ENCODE measurements around the gene ZNF615. TPM values are rescaled to one million over a fixed set of nuclear protein-coding genes. Genes with fewer than 3 reads are reported as not detected.
"Not testable (repeated sequence)": the region's sequence is repeated elsewhere in the genome, so short reads cannot be mapped to it uniquely, and the experiment has no call there.

The ZNF615 gene
- total RNA-seq: 9.1 and 13.5 TPM in 2 replicates

DNA sequence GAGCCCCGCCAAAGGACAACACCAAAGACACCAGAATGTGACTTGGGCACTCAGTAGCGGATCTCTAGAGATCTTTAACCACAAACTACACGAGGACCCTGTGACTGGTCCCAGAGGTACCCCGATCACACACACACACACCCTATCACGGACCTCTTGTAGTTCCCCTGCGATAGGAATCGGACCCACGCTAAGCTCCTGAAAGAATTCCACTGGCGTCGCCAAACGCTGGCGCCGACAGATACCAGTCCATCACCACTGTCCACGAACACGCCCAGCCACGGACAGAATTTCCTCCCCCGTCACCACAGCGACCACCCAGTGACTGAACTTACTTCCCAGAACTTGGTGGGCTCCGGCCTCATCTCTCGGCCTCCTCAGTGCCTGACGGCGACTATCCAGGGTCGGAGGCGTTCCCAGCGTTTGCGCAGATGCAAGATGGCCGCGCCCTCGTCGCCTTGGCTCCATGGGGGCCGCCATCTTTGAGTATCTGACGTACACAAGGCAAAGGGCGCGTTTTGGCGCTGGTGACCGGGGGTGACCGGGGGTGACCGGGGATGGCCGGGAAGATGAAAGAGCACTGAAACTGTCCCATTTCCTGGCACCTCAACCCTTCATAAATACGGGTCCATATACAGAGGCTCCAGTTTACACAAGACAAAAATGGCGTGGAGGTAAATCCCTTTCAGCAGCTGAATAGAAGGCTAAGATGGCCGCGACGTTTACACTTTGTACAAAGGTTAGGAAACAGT lies at the start of gene ZNF615:
Gene ZNF615, minus strand, starts transcription at position 406 of the 752 bp plus-strand sequence. CDS start 4,500 bp downstream, outside the sequence.
- Mint-ChIP-seq H3K36me3 (ENCODE audit: low read depth) (peaks cover 38% of the 10 kb centered on the region), H3K27me3 (no peaks in the 10 kb centered on the region), H3K4me3 (peak within 1 kb of the TSS; percentile 93), H3K9me3 (peaks cover 17% of the 10 kb centered on the region), H3K27ac (peak within 1 kb of the TSS; percentile 99), H3K4me1 (peaks cover 18% of the 10 kb centered on the region)
- CTCF ChIA-PET: interaction anchor here (1.2 kb wide), 1 partner anchor 13 kb away, joined by 3 read pairs; no protein-coding TSS in a partner anchor
- TF ChIP-seq, protein P1, sequence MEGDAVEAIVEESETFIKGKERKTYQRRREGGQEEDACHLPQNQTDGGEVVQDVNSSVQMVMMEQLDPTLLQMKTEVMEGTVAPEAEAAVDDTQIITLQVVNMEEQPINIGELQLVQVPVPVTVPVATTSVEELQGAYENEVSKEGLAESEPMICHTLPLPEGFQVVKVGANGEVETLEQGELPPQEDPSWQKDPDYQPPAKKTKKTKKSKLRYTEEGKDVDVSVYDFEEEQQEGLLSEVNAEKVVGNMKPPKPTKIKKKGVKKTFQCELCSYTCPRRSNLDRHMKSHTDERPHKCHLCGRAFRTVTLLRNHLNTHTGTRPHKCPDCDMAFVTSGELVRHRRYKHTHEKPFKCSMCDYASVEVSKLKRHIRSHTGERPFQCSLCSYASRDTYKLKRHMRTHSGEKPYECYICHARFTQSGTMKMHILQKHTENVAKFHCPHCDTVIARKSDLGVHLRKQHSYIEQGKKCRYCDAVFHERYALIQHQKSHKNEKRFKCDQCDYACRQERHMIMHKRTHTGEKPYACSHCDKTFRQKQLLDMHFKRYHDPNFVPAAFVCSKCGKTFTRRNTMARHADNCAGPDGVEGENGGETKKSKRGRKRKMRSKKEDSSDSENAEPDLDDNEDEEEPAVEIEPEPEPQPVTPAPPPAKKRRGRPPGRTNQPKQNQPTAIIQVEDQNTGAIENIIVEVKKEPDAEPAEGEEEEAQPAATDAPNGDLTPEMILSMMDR (IDR thresholded peaks at IDR 0.05): no peak
- intact Hi-C loops (cut with micrococcal nuclease): loop anchor here (1.0 to 5.0 kb wide), 5 partner anchors 20 to 106 kb away; partner anchors contain the start of genes ZNF350, ZNF432, ZNF613 and ZNF614
- POLR2A ChIA-PET: interaction anchor here (0.5 to 1.8 kb wide), 8 partner anchors 10 to 812 kb away, joined by 3 to 15 read pairs (median 4); partner anchors contain the start of genes ZNF432, ZNF614 and ZNF836
- peak; percentile 85 for DNase-seq
- peak; percentile 94 for ATAC-seq (ENCODE audit: low read depth)

DNA sequence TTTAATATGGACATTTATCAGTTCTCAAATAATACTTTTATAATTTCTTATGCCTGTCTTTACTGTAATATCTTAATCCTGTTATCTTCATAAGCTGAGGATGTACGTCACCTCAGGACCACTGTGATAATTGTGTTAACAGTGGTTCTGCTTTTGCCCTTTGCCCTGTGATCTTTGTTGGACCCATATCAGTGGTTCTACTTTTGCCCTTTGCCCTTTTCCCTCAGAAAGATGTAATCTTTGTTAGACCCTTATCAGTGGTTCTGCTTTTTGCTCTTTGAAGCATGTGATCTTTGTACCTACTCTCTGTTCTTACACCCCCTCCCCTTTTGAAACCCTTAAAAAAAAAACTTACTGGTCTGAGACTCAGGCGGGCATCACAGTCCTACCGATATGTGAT lies 48.5 kb upstream of the ZNF615 start:
- H3K36me3 Mint-ChIP-seq (ENCODE audit: low read depth): peaks cover 56% of the 10 kb centered on the region

DNA sequence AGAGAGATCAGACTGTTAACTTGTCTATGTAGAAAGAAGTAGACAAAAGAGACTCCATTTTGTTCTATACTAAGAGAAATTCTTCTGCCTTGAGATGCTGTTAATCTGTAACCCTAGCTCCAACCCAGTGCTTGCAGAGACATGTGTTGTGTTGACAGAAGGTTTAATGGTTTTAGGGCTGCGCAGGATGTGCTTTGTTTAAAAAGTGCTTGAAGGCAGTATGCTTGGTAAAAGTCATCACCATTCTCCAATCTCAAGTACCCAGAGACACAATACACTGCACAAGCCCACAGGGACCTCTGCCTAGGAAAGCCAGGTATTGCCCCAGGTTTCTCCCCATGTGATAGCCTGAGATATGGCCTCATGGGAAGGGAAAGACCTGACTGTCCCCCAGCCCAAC lies 43.7 kb upstream of the ZNF615 start:
- DNase-seq; H3K27ac Mint-ChIP-seq; H3K27me3 Mint-ChIP-seq; ATAC-seq (ENCODE audit: low read depth); H3K4me3 Mint-ChIP-seq; intact Hi-C loops (cut with micrococcal nuclease); CTCF ChIA-PET: not testable (repeated sequence)
- POLR2A ChIA-PET: interaction anchor here (0.6 kb wide), 1 partner anchor 115 kb away, joined by 20 read pairs; no protein-coding TSS in a partner anchor
- Mint-ChIP-seq H3K9me3 (peaks cover 26% of the 10 kb centered on the region), H3K36me3 (ENCODE audit: low read depth) (peaks cover 52% of the 10 kb centered on the region), H3K4me1 (peaks cover 19% of the 10 kb centered on the region)

More for the DNA sequence above, 48.5 kb upstream of the ZNF615 start:
- ATAC-seq (ENCODE audit: low read depth); intact Hi-C loops (cut with micrococcal nuclease); POLR2A ChIA-PET; CTCF ChIA-PET; H3K4me1 Mint-ChIP-seq; H3K27ac Mint-ChIP-seq; H3K27me3 Mint-ChIP-seq; H3K4me3 Mint-ChIP-seq; DNase-seq: not testable (repeated sequence)
- H3K9me3 Mint-ChIP-seq: peaks cover 45% of the 10 kb centered on the region

DNA sequence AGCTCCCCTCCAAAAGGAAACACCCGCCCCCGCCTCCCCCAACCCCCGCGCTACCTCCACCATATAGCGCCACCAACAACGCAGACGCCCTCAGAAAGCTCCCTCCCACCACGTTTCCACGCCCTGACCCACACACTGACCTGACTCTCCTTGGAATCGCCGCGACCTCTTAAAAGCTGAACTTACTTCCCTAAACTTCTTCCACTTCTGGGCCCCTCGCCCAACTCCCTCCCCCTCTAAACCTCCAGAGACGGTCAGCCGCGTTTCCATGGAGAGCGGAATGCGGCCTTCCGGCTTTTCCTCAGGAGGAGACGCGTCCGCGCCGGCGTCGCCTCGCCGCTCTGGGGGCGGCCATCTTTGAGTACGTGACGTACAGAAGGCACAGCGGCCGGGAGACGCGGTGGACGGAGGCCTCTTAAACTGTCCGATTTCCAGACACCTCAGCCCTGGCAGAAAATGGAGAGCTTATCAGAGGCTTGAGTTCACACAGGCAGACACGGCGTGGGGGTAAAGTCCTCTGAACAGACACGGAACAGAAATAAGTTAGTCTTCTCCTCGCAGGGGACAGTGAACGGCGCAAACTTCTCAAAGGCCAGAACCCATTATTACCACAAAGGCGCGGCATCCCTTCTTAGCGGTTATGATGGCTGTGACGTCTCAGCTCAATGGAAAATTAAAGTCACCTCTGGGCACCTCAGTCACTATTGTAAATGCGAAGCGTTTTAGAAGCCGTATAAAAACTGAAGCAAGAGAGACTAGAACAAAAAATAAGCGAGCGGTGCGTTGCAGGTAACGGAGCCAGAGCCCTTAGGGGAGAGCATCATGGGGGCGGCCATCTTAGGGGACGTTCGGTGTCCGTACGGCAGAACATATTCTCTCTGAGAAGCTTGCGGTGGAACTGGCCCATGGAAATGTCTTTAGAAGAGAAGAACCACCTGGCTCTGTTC lies 40.8 kb upstream of the ZNF615 start, which contains the start of gene ZNF432:
Gene ZNF432, minus strand, starts transcription at position 284 of the 947 bp plus-strand sequence. CDS start 1,970 bp downstream, outside the sequence.
- TF ChIP-seq, protein P1 (IDR thresholded peaks at IDR 0.05): no peak
- Mint-ChIP-seq H3K4me1 (peaks cover 19% of the 10 kb centered on the region), H3K27me3 (no peaks in the 10 kb centered on the region), H3K36me3 (ENCODE audit: low read depth) (peaks cover 54% of the 10 kb centered on the region), H3K27ac (peak within 1 kb of the TSS; percentile 99), H3K4me3 (peak within 1 kb of the TSS; percentile 100), H3K9me3 (peaks cover 28% of the 10 kb centered on the region)
- ChIA-PET CTCF (interaction anchor here (0.5 kb wide), 1 partner anchor 26 kb away, joined by 3 read pairs; no protein-coding TSS in a partner anchor), POLR2A (interaction anchor here (0.5 to 2.4 kb wide), 19 partner anchors 12 to 893 kb away, joined by 3 to 34 read pairs (median 4); partner anchors contain the start of genes PPP2R1A, ZNF350, ZNF528 and ZNF613)
- peak; percentile 88 for ATAC-seq (ENCODE audit: low read depth)
- intact Hi-C loops (cut with micrococcal nuclease): loop anchor here (1.0 to 5.0 kb wide), 8 partner anchors 21 to 142 kb away; partner anchors contain the start of genes ZNF350, ZNF613, ZNF614 and ZNF615
- DNase-seq: peak; percentile 82

DNA sequence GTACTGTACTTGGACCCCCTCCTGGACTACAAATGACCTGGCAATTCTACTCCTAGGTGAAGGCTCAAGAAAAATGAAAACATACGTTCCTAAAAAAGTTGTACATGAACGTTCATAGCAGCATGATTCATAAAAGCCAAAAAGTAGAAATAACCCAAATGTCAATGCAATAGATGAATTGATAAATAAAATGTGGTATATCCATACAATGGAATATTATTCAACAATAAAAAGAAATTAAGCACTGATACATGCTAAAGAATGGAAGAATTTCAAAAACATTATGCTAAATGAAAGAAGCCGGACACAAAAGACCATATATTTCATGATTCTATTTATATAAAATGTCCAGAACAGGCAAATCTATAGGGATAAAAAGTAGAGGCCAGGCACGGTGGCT lies 31.2 kb upstream of the ZNF615 start:
- Mint-ChIP-seq H3K4me1 (no peaks in the 10 kb centered on the region), H3K36me3 (ENCODE audit: low read depth) (peaks cover 97% of the 10 kb centered on the region), H3K27me3 (no peaks in the 10 kb centered on the region), H3K9me3 (peaks cover 45% of the 10 kb centered on the region), H3K4me3 (no peak overlapping the region), H3K27ac (no peak overlapping the region)
- ATAC-seq (ENCODE audit: low read depth) (no peak), DNase-seq (no peak)
- TF ChIP-seq, protein P1 (IDR thresholded peaks at IDR 0.05): no peak
- POLR2A ChIA-PET: no interaction called here
- CTCF ChIA-PET: no interaction called here
- intact Hi-C loops (cut with micrococcal nuclease): no loop called here

Data from activated B cell treated with CpG ODN at 0.5 μM for 24 hours (primary cell).